ENCODE measurements around the gene TMEM63A. TPM values are rescaled to one million over a fixed set of nuclear protein-coding genes. Genes with fewer than 3 reads are reported as not detected.

The TMEM63A gene
- polyA plus RNA-seq, 1 donor from 2014 or later: not detected

DNA sequence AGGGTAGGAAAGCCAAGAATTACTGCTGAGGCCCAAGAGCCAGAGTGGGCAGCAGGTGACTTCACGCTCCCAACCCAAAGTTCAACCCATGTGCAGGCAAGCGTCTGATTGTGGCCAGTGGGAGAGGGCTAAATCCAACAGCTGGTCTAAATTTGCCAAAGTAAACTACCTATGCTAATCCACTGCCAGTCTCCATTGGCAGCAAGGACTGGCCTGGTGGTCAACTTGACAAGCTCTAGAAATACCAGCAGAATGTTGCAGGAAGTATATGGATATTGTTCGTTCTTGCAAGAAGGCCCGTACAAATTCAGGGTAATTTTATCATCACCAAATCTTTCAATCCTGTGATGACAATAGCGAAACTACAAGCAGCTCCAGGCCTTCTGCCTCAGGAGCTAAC lies 1.5 kb downstream of the TMEM63A start:
- Histone ChIP-seq H3K27ac (ENCODE audit: low read length) (no peak overlapping the region), H3K4me2 (ENCODE audit: low read length) (no peak overlapping the region), H3F3A (ENCODE audit: insufficient read depth, low read length, poor library complexity, severe bottlenecking) (no peaks in the 10 kb centered on the region), H3K27me3 (ENCODE audit: insufficient read depth, low read depth, low read length) (peaks cover 37% of the 10 kb centered on the region), H3K9me2 (ENCODE audit: insufficient read depth, low read length) (no peaks in the 10 kb centered on the region), H3K9me3 (ENCODE audit: low read length) (no peaks in the 10 kb centered on the region), H4K20me1 (ENCODE audit: insufficient read depth) (no peaks in the 10 kb centered on the region), H3K9ac (ENCODE audit: low read length) (no peak overlapping the region), H2AFZ (ENCODE audit: low read depth, low read length) (no peak overlapping the region), H3K4me3 (ENCODE audit: low read length) (no peak overlapping the region), H3K36me3 (ENCODE audit: insufficient read depth, low read length) (no peaks in the 10 kb centered on the region), H3K79me2 (replicated peaks; ENCODE audit: insufficient read depth, low read length) (no peaks in the 10 kb centered on the region)
- TF ChIP-seq, protein P1, sequence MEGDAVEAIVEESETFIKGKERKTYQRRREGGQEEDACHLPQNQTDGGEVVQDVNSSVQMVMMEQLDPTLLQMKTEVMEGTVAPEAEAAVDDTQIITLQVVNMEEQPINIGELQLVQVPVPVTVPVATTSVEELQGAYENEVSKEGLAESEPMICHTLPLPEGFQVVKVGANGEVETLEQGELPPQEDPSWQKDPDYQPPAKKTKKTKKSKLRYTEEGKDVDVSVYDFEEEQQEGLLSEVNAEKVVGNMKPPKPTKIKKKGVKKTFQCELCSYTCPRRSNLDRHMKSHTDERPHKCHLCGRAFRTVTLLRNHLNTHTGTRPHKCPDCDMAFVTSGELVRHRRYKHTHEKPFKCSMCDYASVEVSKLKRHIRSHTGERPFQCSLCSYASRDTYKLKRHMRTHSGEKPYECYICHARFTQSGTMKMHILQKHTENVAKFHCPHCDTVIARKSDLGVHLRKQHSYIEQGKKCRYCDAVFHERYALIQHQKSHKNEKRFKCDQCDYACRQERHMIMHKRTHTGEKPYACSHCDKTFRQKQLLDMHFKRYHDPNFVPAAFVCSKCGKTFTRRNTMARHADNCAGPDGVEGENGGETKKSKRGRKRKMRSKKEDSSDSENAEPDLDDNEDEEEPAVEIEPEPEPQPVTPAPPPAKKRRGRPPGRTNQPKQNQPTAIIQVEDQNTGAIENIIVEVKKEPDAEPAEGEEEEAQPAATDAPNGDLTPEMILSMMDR (IDR thresholded peaks at IDR 0.05; ENCODE audit: poor library complexity, severe bottlenecking): no peak
- no peak for TF ChIP-seq EP300 (conservative IDR thresholded peaks at IDR 0.05; ENCODE audit: poor library complexity, severe bottlenecking)
- TF ChIP-seq RAD21 (conservative IDR thresholded peaks at IDR 0.05): no peak
- no peak for TF ChIP-seq EZH2 (IDR thresholded peaks at IDR 0.05; ENCODE audit: borderline replicate concordance, insufficient read depth, low read length, poor library complexity, severe bottlenecking)
- no peak for TF ChIP-seq POLR2AphosphoS5 (IDR thresholded peaks at IDR 0.05)
- TF ChIP-seq, protein P2, sequence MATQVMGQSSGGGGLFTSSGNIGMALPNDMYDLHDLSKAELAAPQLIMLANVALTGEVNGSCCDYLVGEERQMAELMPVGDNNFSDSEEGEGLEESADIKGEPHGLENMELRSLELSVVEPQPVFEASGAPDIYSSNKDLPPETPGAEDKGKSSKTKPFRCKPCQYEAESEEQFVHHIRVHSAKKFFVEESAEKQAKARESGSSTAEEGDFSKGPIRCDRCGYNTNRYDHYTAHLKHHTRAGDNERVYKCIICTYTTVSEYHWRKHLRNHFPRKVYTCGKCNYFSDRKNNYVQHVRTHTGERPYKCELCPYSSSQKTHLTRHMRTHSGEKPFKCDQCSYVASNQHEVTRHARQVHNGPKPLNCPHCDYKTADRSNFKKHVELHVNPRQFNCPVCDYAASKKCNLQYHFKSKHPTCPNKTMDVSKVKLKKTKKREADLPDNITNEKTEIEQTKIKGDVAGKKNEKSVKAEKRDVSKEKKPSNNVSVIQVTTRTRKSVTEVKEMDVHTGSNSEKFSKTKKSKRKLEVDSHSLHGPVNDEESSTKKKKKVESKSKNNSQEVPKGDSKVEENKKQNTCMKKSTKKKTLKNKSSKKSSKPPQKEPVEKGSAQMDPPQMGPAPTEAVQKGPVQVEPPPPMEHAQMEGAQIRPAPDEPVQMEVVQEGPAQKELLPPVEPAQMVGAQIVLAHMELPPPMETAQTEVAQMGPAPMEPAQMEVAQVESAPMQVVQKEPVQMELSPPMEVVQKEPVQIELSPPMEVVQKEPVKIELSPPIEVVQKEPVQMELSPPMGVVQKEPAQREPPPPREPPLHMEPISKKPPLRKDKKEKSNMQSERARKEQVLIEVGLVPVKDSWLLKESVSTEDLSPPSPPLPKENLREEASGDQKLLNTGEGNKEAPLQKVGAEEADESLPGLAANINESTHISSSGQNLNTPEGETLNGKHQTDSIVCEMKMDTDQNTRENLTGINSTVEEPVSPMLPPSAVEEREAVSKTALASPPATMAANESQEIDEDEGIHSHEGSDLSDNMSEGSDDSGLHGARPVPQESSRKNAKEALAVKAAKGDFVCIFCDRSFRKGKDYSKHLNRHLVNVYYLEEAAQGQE (IDR thresholded peaks at IDR 0.05; ENCODE audit: borderline replicate concordance): no peak
- TF ChIP-seq TAF1 (IDR thresholded peaks at IDR 0.05; ENCODE audit: low read depth): no peak
- TF ChIP-seq SMC3 (conservative IDR thresholded peaks at IDR 0.05; ENCODE audit: poor library complexity): no peak
- no peak for TF ChIP-seq MXI1 (conservative IDR thresholded peaks at IDR 0.05; ENCODE audit: poor library complexity, severe bottlenecking)

DNA sequence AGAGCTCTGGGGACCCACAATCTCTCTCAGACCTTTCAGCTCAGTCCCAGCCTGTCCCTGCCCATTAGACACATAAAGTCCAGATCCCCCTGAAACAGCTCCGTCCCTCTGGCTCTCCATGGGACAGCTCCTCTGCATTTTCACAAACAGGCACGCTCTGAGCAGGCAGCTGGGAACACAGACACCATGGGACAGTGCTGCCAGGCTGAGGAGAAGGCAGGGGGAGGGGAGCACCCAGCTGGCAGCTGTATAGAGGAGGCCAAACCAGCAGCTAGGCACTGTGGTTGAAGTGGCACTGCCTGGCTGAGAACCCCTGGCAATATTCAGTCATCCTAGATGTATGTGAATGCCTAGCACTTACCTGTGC lies 2.0 kb downstream of the TMEM63A start:
- H3K4me2 ChIP-seq (ENCODE audit: low read length): no peak overlapping the region

More for the DNA sequence above, 2.0 kb downstream of the TMEM63A start:
- Histone ChIP-seq H2AFZ (ENCODE audit: low read depth, low read length) (no peak overlapping the region), H3K79me2 (replicated peaks; ENCODE audit: insufficient read depth, low read length) (no peaks in the 10 kb centered on the region), H3K27ac (ENCODE audit: low read length) (no peak overlapping the region), H3K9ac (ENCODE audit: low read length) (no peak overlapping the region), H3K27me3 (ENCODE audit: insufficient read depth, low read depth, low read length) (peaks cover 37% of the 10 kb centered on the region), H3K9me2 (ENCODE audit: insufficient read depth, low read length) (no peaks in the 10 kb centered on the region), H3K36me3 (ENCODE audit: insufficient read depth, low read length) (no peaks in the 10 kb centered on the region), H4K20me1 (ENCODE audit: insufficient read depth) (no peaks in the 10 kb centered on the region), H3F3A (ENCODE audit: insufficient read depth, low read length, poor library complexity, severe bottlenecking) (no peaks in the 10 kb centered on the region), H3K9me3 (ENCODE audit: low read length) (no peaks in the 10 kb centered on the region), H3K4me3 (ENCODE audit: low read length) (no peak overlapping the region)
- TF ChIP-seq, protein P2 (IDR thresholded peaks at IDR 0.05; ENCODE audit: borderline replicate concordance): no peak
- no peak for TF ChIP-seq MXI1 (conservative IDR thresholded peaks at IDR 0.05; ENCODE audit: poor library complexity, severe bottlenecking)
